B cell (primary cell): ENCODE results near the gene TEX264. TPM values are rescaled to one million over a fixed set of nuclear protein-coding genes. Genes with fewer than 3 reads are reported as not detected.

ENCODE experiments used
- ATAC-seq: fragments of 200-7000 bp; cut with Tn5 transposase; one replicate; pipeline ENCODE4 v1.10.0; 2021; ENCODE audit warnings: low read depth, mild to moderate bottlenecking, moderate number of reproducible peaks, moderate library complexity
- CTCF ChIA-PET: fragments of 350-600 bp; sonication (Branson Sonifier 250); formaldehyde crosslinking; loops from one replicate; lab custom pipeline; 2021; ENCODE audit warnings: antibody characterized with exemption, inconsistent platforms; lab: Charles Lee
- POLR2A ChIA-PET: fragments of 350-600 bp; sonication (Branson Sonifier 250); formaldehyde crosslinking; loops from one replicate; lab custom pipeline; 2021; ENCODE audit warnings: antibody characterized with exemption; lab: Charles Lee
- DNase-seq: peaks from one replicate; pipeline ENCODE4 v3.0.0; 2013
- H2AFZ ChIP-seq: 2 replicates; pipeline ENCODE4 v1.6.1; 2012; ENCODE audit warnings: mild to moderate bottlenecking, low read depth, low read length; ENCODE audit not compliant: insufficient read depth, poor library complexity, severe bottlenecking
- H3K27ac ChIP-seq, 2 donors: 1 replicate in 1 of 2; 2 replicates in 1 of 2; pipeline ENCODE4 v1.5.1; 2012 to 2013; ENCODE audit warnings: low read length in 2 of 2, mild to moderate bottlenecking in 2 of 2, moderate library complexity in 1 of 2
- H3K27me3 ChIP-seq, 4 experiments: fragments of 200-600 bp in 1 of 4; sonication (generic) in 1 of 4; replicated peaks in 1 of 4; 1 replicate in 2 of 4; 2 replicates in 2 of 4; pipeline versions ENCODE4 v1.6.1 to v1.7.0; 2013 to 2016; ENCODE audit warnings: low read length in 3 of 4, mild to moderate bottlenecking in 2 of 4, mixed read lengths in 1 of 4, moderate library complexity in 1 of 4; ENCODE audit not compliant: insufficient read depth in 4 of 4, control insufficient read depth in 3 of 4; ENCODE audit errors: control extremely low read depth in 1 of 4
- H3K36me3 ChIP-seq, 2 experiments: replicated peaks in 1 of 2; 1 replicate in 1 of 2; 2 replicates in 1 of 2; pipeline versions ENCODE4 v1.6.1 to v1.7.1; 2013; ENCODE audit warnings: low read length in 1 of 2; ENCODE audit not compliant: insufficient read depth in 2 of 2, control insufficient read depth in 1 of 2; ENCODE audit errors: control extremely low read depth in 1 of 2, extremely low read depth in 1 of 2
- H3K4me1 ChIP-seq, 2 donors: fragments of 200-600 bp in 1 of 2; sonication (generic) in 1 of 2; 1 replicate in 1 of 2; 2 replicates in 1 of 2; pipeline versions ENCODE4 v1.5.1 to v1.6.1; 2013 to 2017; ENCODE audit warnings: low read length in 2 of 2; ENCODE audit not compliant: control insufficient read depth in 2 of 2, insufficient read depth in 2 of 2
- H3K4me2 ChIP-seq: replicated peaks from 2 replicates; pipeline ENCODE3; 2012; ENCODE audit warnings: mild to moderate bottlenecking, low read depth, low read length; ENCODE audit not compliant: poor library complexity, severe bottlenecking
- H3K4me3 ChIP-seq, 5 experiments: fragments of 200-600 bp in 1 of 5; sonication (generic) in 1 of 5; 1 replicate in 3 of 5; 2 replicates in 2 of 5; pipeline versions ENCODE4 v1.5.1 to v1.7.0; 2011 to 2016; ENCODE audit warnings: low read length in 4 of 5, mild to moderate bottlenecking in 4 of 5, low read depth in 2 of 5, control low read depth in 1 of 5, moderate library complexity in 1 of 5; ENCODE audit not compliant: insufficient read depth in 1 of 5; ENCODE audit errors: control extremely low read depth in 1 of 5, extremely low read depth in 1 of 5
- H3K79me2 ChIP-seq: fragments of 200-600 bp; sonication (generic); one replicate; pipeline ENCODE4 v1.6.0; 2016; ENCODE audit warnings: low read length; ENCODE audit not compliant: control insufficient read depth, insufficient read depth
- H3K9ac ChIP-seq: fragments of 200-600 bp; sonication (generic); 2 replicates; pipeline ENCODE4 v1.6.1; 2017; ENCODE audit warnings: mild to moderate bottlenecking, low read length, moderate library complexity
- H3K9me3 ChIP-seq, 3 donors: one replicate each; pipeline versions ENCODE4 v1.6.1 to v1.7.1; 2013; ENCODE audit warnings: low read length in 2 of 3; ENCODE audit not compliant: control insufficient read depth in 2 of 3, insufficient read depth in 1 of 3; ENCODE audit errors: control extremely low read depth in 1 of 3
- H4K20me1 ChIP-seq: 2 replicates; pipeline ENCODE4 v1.6.0; 2012; ENCODE audit warnings: mild to moderate bottlenecking, low read length; ENCODE audit not compliant: insufficient read depth, control insufficient read depth, poor library complexity, severe bottlenecking
- H3K27ac Mint-ChIP-seq: one replicate; pipeline ENCODE4 v1.8.0; 2021; ENCODE audit warnings: mixed read lengths
- H3K27me3 Mint-ChIP-seq: one replicate; pipeline ENCODE4 v1.8.0; 2021; ENCODE audit warnings: mixed read lengths
- H3K4me1 Mint-ChIP-seq: one replicate; pipeline ENCODE4 v1.8.0; 2021; ENCODE audit warnings: mixed read lengths
- H3K4me3 Mint-ChIP-seq: one replicate; pipeline ENCODE4 v1.8.0; 2021; ENCODE audit warnings: mixed read lengths
- H3K9me3 Mint-ChIP-seq: one replicate; pipeline ENCODE4 v1.8.0; 2022; ENCODE audit warnings: mixed read lengths; ENCODE audit not compliant: insufficient read depth
- EZH2 ChIP-seq: IDR thresholded peaks from 2 replicates; pipeline ENCODE4 v1.6.1; 2012; ENCODE audit warnings: borderline replicate concordance, low read depth, mild to moderate bottlenecking, moderate library complexity, low read length; ENCODE audit not compliant: insufficient read depth, poor library complexity, severe bottlenecking
- WGBS: methylation state at CpG from one replicate; pipeline ENCODE4 v1.1.5; 2013; ENCODE audit warnings: missing lambda C conversion rate; ENCODE audit not compliant: insufficient coverage; 5-methylcytosine and 5-hydroxymethylcytosine counted together
- intact Hi-C: fragments of 100-400 bp; cut with micrococcal nuclease; formaldehyde crosslinking; loops from one replicate; pipeline ENCODE4 v1.10.0; 2022
- polyA plus RNA-seq: library from polyadenylated mRNA; depleted of rRNA; stranded (reverse); fragments of >200 nt; gene quantifications from 2 replicates; pipeline ENCODE4 v1.2.3, GENCODE V29; 2012
- total RNA-seq, 2 donors: library from RNA; stranded (reverse); fragments of 120-200 nt in 1 of 2; gene quantifications; 1 replicate in 1 of 2; 2 replicates in 1 of 2; pipeline versions ENCODE4 v1.2.3 to v1.2.4, GENCODE V29; 2013 to 2022
- TF ChIP-seq, protein P1 (sequence below): fragments of 200-600 bp; IDR thresholded peaks from one replicate; pipeline ENCODE4 v1.8.0; 2022; ENCODE audit warnings: antibody characterized with exemption, mild to moderate bottlenecking

The TEX264 gene
- total and polyA plus RNA-seq, 2 donors (not counting 1 experiment from before 2014, with no cell fraction given) = 39.1 to 79.7 TPM

DNA sequence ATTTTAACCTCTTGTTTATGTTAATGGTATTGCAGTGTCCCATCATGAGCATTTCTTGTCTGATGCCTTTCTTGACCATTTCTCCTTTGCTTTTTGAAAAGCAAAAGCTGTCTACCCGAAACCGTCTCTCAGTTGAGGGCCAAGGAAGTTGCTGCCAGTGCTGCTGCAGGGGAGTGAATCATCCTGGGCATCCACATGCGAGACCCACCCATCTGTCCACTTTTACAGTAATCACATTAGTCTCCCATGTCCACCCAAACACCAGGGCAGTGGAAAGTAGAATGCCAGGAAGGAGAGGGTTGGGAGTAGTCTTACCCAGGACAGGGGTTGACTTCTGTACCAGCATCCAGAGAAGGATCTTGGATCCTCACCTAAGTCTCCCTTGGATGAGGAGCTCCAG lies 48.6 kb upstream of the TEX264 start:
- H3K36me3 ChIP-seq = peaks cover 4 to 14% of the 10 kb centered on the region in 2 experiments
- no peaks in the 10 kb centered on the region for H3K27me3 Mint-ChIP-seq
- H4K20me1 ChIP-seq = peaks cover 17% of the 10 kb centered on the region
- H3K4me3 Mint-ChIP-seq = no peak overlapping the region
- H2AFZ ChIP-seq = no peak overlapping the region
- H3K4me3 ChIP-seq = no peak overlapping the region
- no peak overlapping the region for H3K27ac Mint-ChIP-seq
- no peak overlapping the region for H3K27ac ChIP-seq
- no peak for TF ChIP-seq EZH2
- TF ChIP-seq, protein P1, sequence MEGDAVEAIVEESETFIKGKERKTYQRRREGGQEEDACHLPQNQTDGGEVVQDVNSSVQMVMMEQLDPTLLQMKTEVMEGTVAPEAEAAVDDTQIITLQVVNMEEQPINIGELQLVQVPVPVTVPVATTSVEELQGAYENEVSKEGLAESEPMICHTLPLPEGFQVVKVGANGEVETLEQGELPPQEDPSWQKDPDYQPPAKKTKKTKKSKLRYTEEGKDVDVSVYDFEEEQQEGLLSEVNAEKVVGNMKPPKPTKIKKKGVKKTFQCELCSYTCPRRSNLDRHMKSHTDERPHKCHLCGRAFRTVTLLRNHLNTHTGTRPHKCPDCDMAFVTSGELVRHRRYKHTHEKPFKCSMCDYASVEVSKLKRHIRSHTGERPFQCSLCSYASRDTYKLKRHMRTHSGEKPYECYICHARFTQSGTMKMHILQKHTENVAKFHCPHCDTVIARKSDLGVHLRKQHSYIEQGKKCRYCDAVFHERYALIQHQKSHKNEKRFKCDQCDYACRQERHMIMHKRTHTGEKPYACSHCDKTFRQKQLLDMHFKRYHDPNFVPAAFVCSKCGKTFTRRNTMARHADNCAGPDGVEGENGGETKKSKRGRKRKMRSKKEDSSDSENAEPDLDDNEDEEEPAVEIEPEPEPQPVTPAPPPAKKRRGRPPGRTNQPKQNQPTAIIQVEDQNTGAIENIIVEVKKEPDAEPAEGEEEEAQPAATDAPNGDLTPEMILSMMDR = no peak
- H3K4me2 ChIP-seq = no peak overlapping the region
- DNase-seq (no peak), ATAC-seq (no peak)
- ChIA-PET CTCF (no interaction called here), POLR2A (no interaction called here)
- intact Hi-C loops = no loop called here
- peaks cover 28% of the 10 kb centered on the region for H3K79me2 ChIP-seq
- H3K9me3 ChIP-seq = no peaks in the 10 kb centered on the region
- peaks cover 7% of the 10 kb centered on the region for H3K4me1 Mint-ChIP-seq
- H3K9ac ChIP-seq = no peak overlapping the region
- H3K27me3 ChIP-seq = no peaks in the 10 kb centered on the region
- H3K9me3 Mint-ChIP-seq = no peaks in the 10 kb centered on the region
- 94% methylated on average over 2 of the region's 3 CpGs for WGBS
- no peaks in the 10 kb centered on the region for H3K4me1 ChIP-seq

DNA sequence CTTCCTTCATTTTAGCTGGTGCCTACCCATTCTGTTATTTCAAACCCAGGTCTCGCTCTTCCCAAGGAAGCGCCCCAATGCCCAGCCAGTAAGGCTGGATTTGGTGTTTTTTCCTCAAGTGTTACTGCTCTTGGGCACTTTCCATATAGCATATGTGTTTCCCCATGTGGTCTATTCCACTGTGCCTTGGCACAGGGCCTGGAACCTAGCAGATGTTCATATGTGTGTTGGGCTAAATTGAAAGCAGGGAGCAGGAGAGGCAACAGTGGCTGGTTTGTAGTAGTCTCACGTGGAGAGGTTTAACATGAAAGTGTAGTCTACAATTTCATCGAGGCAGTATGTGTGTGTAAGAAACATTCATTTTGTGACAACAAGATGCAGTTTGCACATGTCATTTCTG lies 48.2 kb upstream of the TEX264 start:
- Mint-ChIP-seq H3K27ac (no peak overlapping the region), H3K4me3 (no peak overlapping the region), H3K4me1 (peaks cover 7% of the 10 kb centered on the region), H3K9me3 (no peaks in the 10 kb centered on the region), H3K27me3 (no peaks in the 10 kb centered on the region)
- Histone ChIP-seq H3K4me1 (no peaks in the 10 kb centered on the region), H2AFZ (no peak overlapping the region), H4K20me1 (peaks cover 17% of the 10 kb centered on the region), H3K9ac (no peak overlapping the region), H3K9me3 (no peaks in the 10 kb centered on the region), H3K4me2 (no peak overlapping the region), H3K79me2 (peaks cover 26% of the 10 kb centered on the region), H3K27me3 (no peaks in the 10 kb centered on the region), H3K27ac (no peak overlapping the region), H3K4me3 (no peak overlapping the region), H3K36me3 (peaks cover 4 to 18% of the 10 kb centered on the region in 2 experiments)
- POLR2A ChIA-PET = no interaction called here
- DNase-seq (no peak), ATAC-seq (no peak)
- TF ChIP-seq EZH2 = no peak
- TF ChIP-seq, protein P1 = no peak
- intact Hi-C loops = no loop called here
- CTCF ChIA-PET = no interaction called here
- 87% methylated on average over 3 of the region's 4 CpGs for WGBS
